GM21360 (cell line): ENCODE data around the gene RBCK1.
A peak's percentile ranks its signal among the peaks of the same experiment; 100 is the strongest.
"Not testable (repeated sequence)": the region's sequence is repeated elsewhere in the genome, so short reads cannot be mapped to it uniquely, and the experiment has no call there.

ENCODE experiments used
- ATAC-seq: cut with Tn5 transposase; IDR thresholded peaks from one replicate; pipeline ENCODE4 v1.9.1; 2021; ENCODE audit warnings: mild to moderate bottlenecking, moderate library complexity; ENCODE audit not compliant: unreplicated experiment

Gene RBCK1

GRCh38 chr20:375265-375889 lies 32.7 kb upstream of the RBCK1 start:
- no peak for ATAC-seq

DNA sequence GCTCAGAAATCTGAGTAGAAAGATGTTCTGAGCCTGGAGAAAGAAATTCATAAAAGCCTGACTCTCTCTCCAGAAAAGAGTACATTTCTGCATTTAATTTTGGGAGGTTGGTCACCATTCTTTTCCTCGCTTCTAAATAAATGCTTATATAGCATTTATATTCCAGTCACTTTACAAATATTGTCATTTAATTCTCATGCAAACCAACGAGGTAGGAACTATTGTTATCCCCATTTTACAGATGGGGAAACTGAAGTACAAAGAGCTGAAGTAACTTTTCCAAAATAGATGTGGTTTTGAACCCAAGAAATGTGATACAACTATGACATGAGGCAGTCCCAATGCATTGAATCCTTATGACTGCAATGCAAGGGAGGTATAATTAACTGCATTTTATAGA lies 32.0 kb upstream of the RBCK1 start:
- ATAC-seq: no peak

- ATAC-seq: no peak
Observed at GRCh38 chr20:376750-377149, 31.3 kb upstream of the RBCK1 start.

DNA sequence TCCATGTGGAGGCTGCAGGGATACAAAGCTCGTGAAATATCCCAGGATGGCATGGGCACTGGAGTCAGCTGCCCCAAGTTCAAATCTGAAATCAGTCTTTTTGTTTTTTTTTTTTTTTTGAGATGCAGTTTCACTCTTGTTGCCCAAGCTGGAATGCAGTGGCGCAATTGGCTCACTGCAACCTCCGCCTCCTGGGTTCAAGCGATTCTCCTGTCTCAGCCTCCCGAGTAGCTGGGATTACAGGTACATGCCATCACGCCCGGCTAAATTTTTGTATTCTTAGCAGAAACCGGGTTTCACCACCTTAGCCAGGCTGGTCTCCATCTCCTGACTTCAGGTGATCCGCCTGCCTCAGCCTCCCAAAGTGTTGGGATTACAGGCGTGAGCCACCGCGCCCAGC lies 30.5 kb upstream of the RBCK1 start:
- ATAC-seq: not testable (repeated sequence)

DNA sequence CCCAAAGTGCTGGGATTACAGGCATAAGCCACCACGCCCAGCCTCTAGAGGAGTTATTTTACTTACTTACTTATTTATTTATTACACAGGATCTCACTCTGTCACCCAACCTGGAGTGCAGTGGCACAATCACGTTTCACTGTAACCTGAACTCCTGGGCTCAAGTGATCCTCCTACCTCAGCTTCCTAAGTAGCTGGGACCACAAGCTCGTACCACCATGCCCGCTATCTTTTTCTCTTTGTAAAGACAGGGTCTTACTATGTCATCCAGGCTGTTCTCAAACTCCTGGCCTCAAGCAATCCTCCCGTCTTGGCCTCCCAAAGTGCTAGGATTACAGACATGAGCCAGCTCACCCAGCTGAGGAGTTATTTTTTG lies 29.1 kb upstream of the RBCK1 start:
- no peak for ATAC-seq

DNA sequence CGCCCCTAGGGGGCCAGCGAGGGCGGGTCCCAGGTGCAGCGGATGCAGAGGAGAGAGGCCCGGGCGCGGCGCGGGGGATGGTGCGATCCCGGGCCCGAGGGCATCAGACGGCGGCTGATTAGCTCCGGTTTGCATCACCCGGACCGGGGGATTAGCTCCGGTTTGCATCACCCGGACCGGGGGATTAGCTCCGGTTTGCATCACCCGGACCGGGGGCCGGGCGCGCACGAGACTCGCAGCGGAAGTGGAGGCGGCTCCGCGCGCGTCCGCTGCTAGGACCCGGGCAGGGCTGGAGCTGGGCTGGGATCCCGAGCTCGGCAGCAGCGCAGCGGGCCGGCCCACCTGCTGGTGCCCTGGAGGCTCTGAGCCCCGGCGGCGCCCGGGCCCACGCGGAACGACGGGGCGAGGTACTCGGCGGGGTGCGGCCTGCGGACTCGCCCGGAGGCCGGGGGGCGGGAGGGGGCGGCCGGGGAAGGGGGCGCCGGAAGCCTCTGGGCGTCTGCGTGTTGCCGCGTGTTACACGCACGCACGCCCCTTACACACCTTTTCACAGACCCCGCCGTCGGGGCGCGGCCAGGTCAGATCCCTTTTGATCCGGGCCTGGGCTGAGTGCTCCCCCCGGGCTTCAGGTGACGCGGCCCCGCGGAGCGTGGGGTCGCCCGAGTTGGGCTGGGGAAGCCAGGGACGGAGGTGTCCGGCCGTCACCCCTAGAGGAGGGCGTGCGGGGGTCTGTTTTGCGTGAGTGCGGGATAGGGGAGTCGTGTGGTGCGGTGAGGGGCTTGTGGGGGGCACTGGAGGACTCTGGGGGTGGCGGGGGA lies 27.1 kb upstream of the RBCK1 start:
- ATAC-seq: peak; percentile 44

DNA sequence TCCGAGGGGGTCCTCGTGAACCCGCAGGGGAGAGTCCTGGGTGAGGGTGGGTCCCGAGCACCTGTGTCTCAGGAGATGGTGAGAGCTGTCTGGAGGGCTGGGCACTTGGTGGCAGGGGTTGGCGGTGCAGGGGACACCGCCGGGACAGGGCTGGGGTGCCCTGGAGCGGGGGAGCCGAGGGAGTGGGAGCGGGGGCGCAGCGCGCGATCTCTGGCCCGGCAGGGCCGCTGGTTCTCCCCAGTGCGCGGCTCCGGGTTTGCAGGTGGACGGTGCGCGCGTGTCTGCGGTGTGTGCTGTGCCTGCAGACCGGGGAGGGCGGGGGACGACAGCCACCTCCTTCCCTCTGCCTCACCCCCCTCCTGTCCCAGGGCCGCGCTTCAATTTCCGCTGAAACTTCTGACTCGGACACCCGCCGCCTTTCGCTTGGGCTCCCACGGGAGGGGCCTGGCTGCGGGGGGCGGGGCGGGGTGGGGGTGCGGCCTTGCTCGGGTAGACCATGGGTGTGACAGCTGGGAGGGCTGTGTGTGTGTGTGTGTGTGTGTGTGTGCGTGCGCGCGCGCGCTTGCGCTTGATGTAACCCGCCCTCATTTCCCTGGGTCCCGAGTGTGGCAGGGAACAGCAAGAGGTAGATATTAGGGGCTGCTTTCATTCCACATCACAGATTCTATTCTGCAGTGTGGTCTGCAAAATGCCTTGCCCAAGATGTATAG lies 26.4 kb upstream of the RBCK1 start:
- peak; percentile 64 for ATAC-seq

GRCh38 chr20:382291-383115 lies 25.6 kb upstream of the RBCK1 start:
- peak; percentile 6 for ATAC-seq

DNA sequence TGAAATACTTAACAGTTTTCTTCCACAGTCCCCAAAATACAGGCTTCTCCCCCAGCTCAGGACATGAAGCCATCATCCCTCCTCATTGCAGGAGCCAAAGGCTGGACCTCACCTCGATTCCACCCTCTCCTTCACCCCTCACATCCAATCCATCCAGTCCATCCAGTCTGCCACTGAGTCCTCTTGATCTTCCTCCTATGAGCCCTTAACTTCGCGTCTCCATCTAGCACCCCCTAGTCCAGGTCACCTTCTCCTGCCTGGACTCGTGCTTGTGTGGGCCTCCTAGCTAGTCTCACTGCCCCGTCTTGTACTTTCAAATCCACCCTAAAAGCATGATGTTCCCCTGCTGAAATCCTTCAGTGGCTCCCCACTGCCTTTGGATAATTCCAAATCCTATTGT lies 24.2 kb upstream of the RBCK1 start:
- ATAC-seq: no peak

DNA sequence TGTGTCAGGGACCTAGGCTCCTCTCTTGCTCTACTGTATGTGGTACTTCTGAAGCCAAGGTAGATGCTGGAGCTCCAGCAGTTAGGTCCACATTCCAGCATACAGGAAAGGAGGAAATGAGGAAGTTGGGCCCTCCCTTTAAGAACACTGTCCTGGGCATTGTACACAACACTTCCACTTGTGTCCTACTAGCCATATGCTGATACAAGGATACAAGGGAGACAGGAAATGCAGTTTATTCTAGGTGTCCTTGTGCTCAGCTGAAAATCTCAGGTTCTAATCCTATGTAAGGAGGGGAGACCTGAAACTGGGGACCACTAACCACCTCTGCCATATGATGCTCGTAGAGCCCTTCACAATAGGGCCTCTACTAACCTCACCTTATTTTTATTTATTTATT lies 23.4 kb upstream of the RBCK1 start:
- no peak for ATAC-seq

GRCh38 chr20:385448-385847 lies 22.7 kb upstream of the RBCK1 start:
- no peak for ATAC-seq

- not testable (repeated sequence) for ATAC-seq
Observed at GRCh38 chr20:386634-387033, 21.5 kb upstream of the RBCK1 start.

- no peak for ATAC-seq
Observed at GRCh38 chr20:387520-387919, 20.6 kb upstream of the RBCK1 start.

GRCh38 chr20:388034-388994 lies 19.8 kb upstream of the RBCK1 start:
- ATAC-seq: no peak

DNA sequence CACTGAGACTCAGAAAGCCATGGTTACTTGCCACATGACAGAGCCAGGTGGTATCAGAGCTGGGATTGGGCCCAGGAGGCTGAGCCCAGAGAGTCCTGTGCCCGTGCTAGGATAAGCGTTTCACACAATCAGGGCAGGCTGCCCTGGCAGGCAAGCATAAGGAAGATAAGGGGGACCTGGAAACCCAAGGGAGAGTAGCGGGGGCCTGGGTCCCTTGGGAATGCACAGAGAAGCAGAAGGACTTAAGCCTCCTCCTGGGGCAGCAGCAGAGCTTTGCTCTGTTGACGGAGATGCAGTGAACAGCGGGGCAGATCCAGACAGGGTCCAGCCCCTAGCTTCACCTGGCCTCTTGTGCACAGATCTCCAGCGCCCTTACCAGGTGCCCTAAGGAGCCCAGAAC lies 18.9 kb upstream of the RBCK1 start:
- ATAC-seq: no peak

- ATAC-seq: no peak
Observed at GRCh38 chr20:391041-391711, 16.9 kb upstream of the RBCK1 start.

DNA sequence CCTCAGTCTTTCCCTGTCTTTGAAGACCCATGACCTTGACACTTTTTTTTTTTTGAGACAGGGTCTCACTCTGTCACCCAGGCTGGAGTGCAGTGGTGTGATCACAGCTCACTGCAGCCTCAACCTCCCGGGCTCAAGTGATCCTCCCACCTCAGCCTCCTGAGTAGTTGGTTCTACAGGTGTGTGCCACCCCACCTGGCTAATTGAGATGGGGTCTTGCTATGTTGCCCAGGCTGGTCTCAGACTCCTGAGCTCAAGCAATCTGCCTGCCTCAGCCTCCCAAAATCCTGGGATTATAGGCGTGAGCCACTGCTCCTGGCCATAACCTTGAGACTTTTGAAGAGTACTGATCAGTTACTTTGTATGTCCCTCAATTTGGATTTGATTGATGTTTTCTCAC lies 14.8 kb upstream of the RBCK1 start:
- ATAC-seq: not testable (repeated sequence)

GRCh38 chr20:396252-396618 lies 11.9 kb upstream of the RBCK1 start:
- ATAC-seq: no peak

GRCh38 chr20:396619-397431 lies 11.3 kb upstream of the RBCK1 start:
- no peak for ATAC-seq
